ENCODE results near the gene PDE4D. TPM values are rescaled to one million over a fixed set of nuclear protein-coding genes. Genes with fewer than 3 reads are reported as not detected.

Gene PDE4D
- total RNA-seq, 1 experiment from 2014 or later: 6.5 TPM

DNA sequence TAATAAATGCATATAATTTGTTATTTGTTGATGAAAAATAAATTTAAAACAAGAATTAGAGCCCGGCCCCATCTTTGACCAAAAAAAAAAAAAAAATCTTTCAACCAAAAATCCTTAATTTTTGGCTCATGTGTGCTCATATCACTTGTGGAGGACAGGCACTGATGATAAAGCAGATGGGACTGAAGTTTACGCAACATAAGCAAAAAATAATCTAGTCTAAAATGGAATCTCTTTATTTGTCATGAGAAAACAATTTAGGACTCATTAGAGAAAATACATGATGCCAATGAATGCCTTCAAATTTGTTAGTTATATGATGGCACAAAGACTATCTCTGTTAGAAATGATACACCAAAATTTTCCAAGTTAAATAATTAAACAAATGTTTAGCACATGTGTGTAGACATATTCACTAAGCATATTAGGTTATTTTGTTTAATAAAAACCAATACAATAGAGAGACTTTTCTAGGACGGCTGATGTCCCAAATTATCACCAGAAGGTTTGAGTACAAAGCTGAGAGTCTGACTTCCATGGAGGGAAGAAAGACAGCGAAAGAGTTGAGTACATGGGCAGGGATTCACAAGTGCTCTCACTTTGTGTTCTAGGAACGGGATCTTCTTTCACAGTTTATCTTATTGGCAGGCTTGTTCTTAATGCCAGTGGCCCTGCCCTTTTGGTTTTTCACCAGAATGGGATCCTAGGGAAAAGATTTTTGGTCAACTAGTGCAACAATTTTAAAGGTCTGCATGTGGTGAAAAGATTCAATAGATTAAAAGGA is 689.2 kb downstream of the PDE4D start:
- Histone ChIP-seq H3K27ac (ENCODE audit: low read depth, low read length, poor library complexity, severe bottlenecking) (no peak overlapping the region), H3K27me3 (replicated peaks; ENCODE audit: insufficient read depth, low read depth, low read length, poor library complexity) (no peaks in the 10 kb centered on the region), H3K9me3 (ENCODE audit: low read depth, low read length, poor library complexity, severe bottlenecking) (peaks cover 3% of the 10 kb centered on the region), H3K36me3 (ENCODE audit: insufficient read depth, low read length, poor library complexity, severe bottlenecking) (no peaks in the 10 kb centered on the region), H3K4me3 (ENCODE audit: low read depth, low read length, poor library complexity, severe bottlenecking) (no peak overlapping the region), H3K4me1 (ENCODE audit: insufficient read depth, low read length, poor library complexity, severe bottlenecking) (no peaks in the 10 kb centered on the region)
- BruUV-seq (replicated peaks): no TSS peak
- ChIA-PET CTCF (no interaction called here), POLR2A (ENCODE audit: low non-redundant PET) (no interaction called here)
- DNase-seq (ENCODE audit: low spot score): no peak
- TF ChIP-seq, protein P1, sequence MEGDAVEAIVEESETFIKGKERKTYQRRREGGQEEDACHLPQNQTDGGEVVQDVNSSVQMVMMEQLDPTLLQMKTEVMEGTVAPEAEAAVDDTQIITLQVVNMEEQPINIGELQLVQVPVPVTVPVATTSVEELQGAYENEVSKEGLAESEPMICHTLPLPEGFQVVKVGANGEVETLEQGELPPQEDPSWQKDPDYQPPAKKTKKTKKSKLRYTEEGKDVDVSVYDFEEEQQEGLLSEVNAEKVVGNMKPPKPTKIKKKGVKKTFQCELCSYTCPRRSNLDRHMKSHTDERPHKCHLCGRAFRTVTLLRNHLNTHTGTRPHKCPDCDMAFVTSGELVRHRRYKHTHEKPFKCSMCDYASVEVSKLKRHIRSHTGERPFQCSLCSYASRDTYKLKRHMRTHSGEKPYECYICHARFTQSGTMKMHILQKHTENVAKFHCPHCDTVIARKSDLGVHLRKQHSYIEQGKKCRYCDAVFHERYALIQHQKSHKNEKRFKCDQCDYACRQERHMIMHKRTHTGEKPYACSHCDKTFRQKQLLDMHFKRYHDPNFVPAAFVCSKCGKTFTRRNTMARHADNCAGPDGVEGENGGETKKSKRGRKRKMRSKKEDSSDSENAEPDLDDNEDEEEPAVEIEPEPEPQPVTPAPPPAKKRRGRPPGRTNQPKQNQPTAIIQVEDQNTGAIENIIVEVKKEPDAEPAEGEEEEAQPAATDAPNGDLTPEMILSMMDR (conservative IDR thresholded peaks at IDR 0.05; ENCODE audit: low read depth, low read length): no peak
- TF ChIP-seq EZH2 (IDR thresholded peaks at IDR 0.05; ENCODE audit: borderline replicate concordance, low read depth, low read length, poor library complexity, severe bottlenecking): no peak
- intact Hi-C loops (cut with micrococcal nuclease; ENCODE audit: unreplicated experiment): no loop called here

DNA sequence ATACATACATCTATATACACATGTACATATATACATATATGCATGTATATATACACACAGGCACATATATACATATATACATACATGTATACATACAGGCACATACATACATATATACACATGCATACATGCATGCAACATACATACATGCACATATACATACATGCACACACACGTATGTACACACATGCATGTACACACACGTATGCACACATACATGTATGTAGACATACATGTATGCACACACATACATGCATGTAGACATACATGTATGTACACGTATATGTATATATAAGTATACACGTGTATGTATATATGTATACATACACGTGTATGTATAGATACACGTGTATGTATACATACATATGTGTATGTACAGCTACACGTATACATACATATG is 693.7 kb downstream of the PDE4D start:
- BruUV-seq (replicated peaks): no TSS peak

DNA sequence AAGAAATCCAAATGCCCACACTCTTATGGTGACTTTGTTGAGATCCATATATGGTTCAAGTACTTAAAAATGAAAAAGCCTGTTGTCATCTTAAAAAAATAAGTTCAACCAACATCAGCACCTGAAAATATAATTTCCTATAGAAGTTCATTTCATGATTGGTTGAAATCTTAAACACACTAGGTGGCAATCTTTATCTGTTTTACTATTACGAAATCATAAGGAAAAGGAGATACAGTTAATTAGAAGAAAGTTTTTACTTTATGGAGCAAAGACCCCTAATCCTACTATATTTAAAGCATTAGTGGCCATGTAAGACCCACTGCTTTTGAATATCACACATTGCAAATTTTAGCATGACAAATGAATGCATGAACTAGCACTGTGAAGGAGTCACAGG is 694.7 kb downstream of the PDE4D start:
- Histone ChIP-seq H3K9me3 (ENCODE audit: low read depth, low read length, poor library complexity, severe bottlenecking) (peaks cover 3% of the 10 kb centered on the region), H3K36me3 (ENCODE audit: insufficient read depth, low read length, poor library complexity, severe bottlenecking) (no peaks in the 10 kb centered on the region), H3K4me3 (ENCODE audit: low read depth, low read length, poor library complexity, severe bottlenecking) (no peak overlapping the region), H3K27me3 (replicated peaks; ENCODE audit: insufficient read depth, low read depth, low read length, poor library complexity) (no peaks in the 10 kb centered on the region), H3K27ac (ENCODE audit: low read depth, low read length, poor library complexity, severe bottlenecking) (no peak overlapping the region), H3K4me1 (ENCODE audit: insufficient read depth, low read length, poor library complexity, severe bottlenecking) (no peaks in the 10 kb centered on the region)
- DNase-seq (ENCODE audit: low spot score): no peak
- no TSS peak for BruUV-seq (replicated peaks)
- ChIA-PET CTCF (no interaction called here), POLR2A (ENCODE audit: low non-redundant PET) (no interaction called here)
- intact Hi-C loops (cut with micrococcal nuclease; ENCODE audit: unreplicated experiment): loop anchor here (10.0 kb wide), 1 partner anchor 296 kb away; no protein-coding TSS in a partner anchor
- no peak for TF ChIP-seq EZH2 (IDR thresholded peaks at IDR 0.05; ENCODE audit: borderline replicate concordance, low read depth, low read length, poor library complexity, severe bottlenecking)
- TF ChIP-seq, protein P1 (conservative IDR thresholded peaks at IDR 0.05; ENCODE audit: low read depth, low read length): no peak

More for the DNA sequence above, 693.7 kb downstream of the PDE4D start:
- TF ChIP-seq, protein P1 (conservative IDR thresholded peaks at IDR 0.05; ENCODE audit: low read depth, low read length): no peak
- Histone ChIP-seq H3K36me3 (ENCODE audit: insufficient read depth, low read length, poor library complexity, severe bottlenecking) (no peaks in the 10 kb centered on the region), H3K4me3 (ENCODE audit: low read depth, low read length, poor library complexity, severe bottlenecking) (no peak overlapping the region), H3K27me3 (replicated peaks; ENCODE audit: insufficient read depth, low read depth, low read length, poor library complexity) (no peaks in the 10 kb centered on the region), H3K4me1 (ENCODE audit: insufficient read depth, low read length, poor library complexity, severe bottlenecking) (no peaks in the 10 kb centered on the region), H3K9me3 (ENCODE audit: low read depth, low read length, poor library complexity, severe bottlenecking) (peaks cover 3% of the 10 kb centered on the region), H3K27ac (ENCODE audit: low read depth, low read length, poor library complexity, severe bottlenecking) (no peak overlapping the region)
- intact Hi-C loops (cut with micrococcal nuclease; ENCODE audit: unreplicated experiment): loop anchor here (10.0 kb wide), 1 partner anchor 295 kb away; no protein-coding TSS in a partner anchor
- POLR2A ChIA-PET (ENCODE audit: low non-redundant PET): no interaction called here
- DNase-seq (ENCODE audit: low spot score): no peak
- CTCF ChIA-PET: no interaction called here
